Measurements from ENCODE around the gene EIF4EBP2.

GRCh38 chr10:70465278-70465677 is 61.3 kb downstream of the EIF4EBP2 start:
- TF ChIP-seq PHF8 (IDR thresholded peaks at IDR 0.05; ENCODE audit: borderline replicate concordance, low read depth) (no peak), POLR2A (IDR thresholded peaks at IDR 0.05; ENCODE audit: low read length) (no peak), CTCF (IDR thresholded peaks at IDR 0.05) (no peak), NPAS2 (CRISPR knock-in tag; IDR thresholded peaks at IDR 0.05; ENCODE audit: borderline replicate concordance) (no peak), KDM1A (IDR thresholded peaks at IDR 0.05; ENCODE audit: low read depth) (no peak), CBX2 (IDR thresholded peaks at IDR 0.05; ENCODE audit: borderline replicate concordance, low read depth) (no peak), NR3C1 (IDR thresholded peaks at IDR 0.05) (no peak), MYC (IDR thresholded peaks at IDR 0.05; ENCODE audit: borderline replicate concordance, low read length) (no peak), MAFK (IDR thresholded peaks at IDR 0.05; ENCODE audit: partially characterized antibody) (no peak)
- TF ChIP-seq, protein P1, sequence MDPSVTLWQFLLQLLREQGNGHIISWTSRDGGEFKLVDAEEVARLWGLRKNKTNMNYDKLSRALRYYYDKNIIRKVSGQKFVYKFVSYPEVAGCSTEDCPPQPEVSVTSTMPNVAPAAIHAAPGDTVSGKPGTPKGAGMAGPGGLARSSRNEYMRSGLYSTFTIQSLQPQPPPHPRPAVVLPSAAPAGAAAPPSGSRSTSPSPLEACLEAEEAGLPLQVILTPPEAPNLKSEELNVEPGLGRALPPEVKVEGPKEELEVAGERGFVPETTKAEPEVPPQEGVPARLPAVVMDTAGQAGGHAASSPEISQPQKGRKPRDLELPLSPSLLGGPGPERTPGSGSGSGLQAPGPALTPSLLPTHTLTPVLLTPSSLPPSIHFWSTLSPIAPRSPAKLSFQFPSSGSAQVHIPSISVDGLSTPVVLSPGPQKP (IDR thresholded peaks at IDR 0.05; ENCODE audit: low read depth, low read length) = no peak
- TF ChIP-seq, protein P2, sequence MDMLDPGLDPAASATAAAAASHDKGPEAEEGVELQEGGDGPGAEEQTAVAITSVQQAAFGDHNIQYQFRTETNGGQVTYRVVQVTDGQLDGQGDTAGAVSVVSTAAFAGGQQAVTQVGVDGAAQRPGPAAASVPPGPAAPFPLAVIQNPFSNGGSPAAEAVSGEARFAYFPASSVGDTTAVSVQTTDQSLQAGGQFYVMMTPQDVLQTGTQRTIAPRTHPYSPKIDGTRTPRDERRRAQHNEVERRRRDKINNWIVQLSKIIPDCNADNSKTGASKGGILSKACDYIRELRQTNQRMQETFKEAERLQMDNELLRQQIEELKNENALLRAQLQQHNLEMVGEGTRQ (IDR thresholded peaks at IDR 0.05) = no peak
- TF ChIP-seq, protein P3, sequence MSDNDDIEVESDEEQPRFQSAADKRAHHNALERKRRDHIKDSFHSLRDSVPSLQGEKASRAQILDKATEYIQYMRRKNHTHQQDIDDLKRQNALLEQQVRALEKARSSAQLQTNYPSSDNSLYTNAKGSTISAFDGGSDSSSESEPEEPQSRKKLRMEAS (IDR thresholded peaks at IDR 0.05) = no peak
